Osteocyte (in vitro differentiated cells): ENCODE data around the gene CCNY. TPM values are rescaled to one million over a fixed set of nuclear protein-coding genes. Genes with fewer than 3 reads are reported as not detected.

ENCODE experiments used
- DNase-seq: peaks from one replicate; pipeline ENCODE4 v3.0.0; 2021; ENCODE audit warnings: mixed read lengths; ENCODE audit not compliant: unreplicated experiment; ENCODE audit errors: extremely low spot score
- H3K27ac Mint-ChIP-seq: one replicate; pipeline ENCODE4 v1.8.0; 2021; ENCODE audit warnings: mild to moderate bottlenecking, mixed read lengths; ENCODE audit not compliant: unreplicated experiment
- H3K27me3 Mint-ChIP-seq: one replicate; pipeline ENCODE4 v1.8.0; 2021; ENCODE audit warnings: mixed read lengths; ENCODE audit not compliant: unreplicated experiment
- H3K36me3 Mint-ChIP-seq: one replicate; pipeline ENCODE4 v1.8.0; 2021; ENCODE audit warnings: mixed read lengths; ENCODE audit not compliant: unreplicated experiment
- H3K4me1 Mint-ChIP-seq: one replicate; pipeline ENCODE4 v1.8.0; 2021; ENCODE audit warnings: mixed read lengths; ENCODE audit not compliant: unreplicated experiment
- H3K4me3 Mint-ChIP-seq: one replicate; pipeline ENCODE4 v1.8.0; 2021; ENCODE audit warnings: mild to moderate bottlenecking, moderate library complexity, mixed read lengths; ENCODE audit not compliant: unreplicated experiment
- H3K9me3 Mint-ChIP-seq: one replicate; pipeline ENCODE4 v1.8.0; 2021; ENCODE audit warnings: mixed read lengths; ENCODE audit not compliant: unreplicated experiment
- CTCF ChIP-seq: fragments of 200-600 bp; sonication (generic); IDR thresholded peaks from 2 replicates; pipeline ENCODE4 v1.5.0; 2021; ENCODE audit warnings: antibody characterized with exemption, mild to moderate bottlenecking, moderate library complexity
- total RNA-seq: library from RNA; stranded (reverse); gene quantifications from 2 replicates; pipeline ENCODE4 v1.2.1, GENCODE V29; 2021

The CCNY gene
- total RNA-seq, 1 donor from 2014 or later = 76.4 TPM

GRCh38 chr10:35316218-35316967, 19.9 kb upstream of the CCNY start:
- Mint-ChIP-seq H3K36me3 (peaks cover 26% of the 10 kb centered on the region), H3K4me3 (no peak overlapping the region), H3K9me3 (peaks cover 8% of the 10 kb centered on the region), H3K27ac (no peak overlapping the region), H3K27me3 (no peaks in the 10 kb centered on the region), H3K4me1 (peaks cover 2% of the 10 kb centered on the region)
- no peak for DNase-seq
- no peak for TF ChIP-seq CTCF

GRCh38 chr10:35318551-35318950, 17.8 kb upstream of the CCNY start:
- TF ChIP-seq CTCF = no peak
- peaks cover 39% of the 10 kb centered on the region for H3K36me3 Mint-ChIP-seq
- H3K9me3 Mint-ChIP-seq = peaks cover 13% of the 10 kb centered on the region
- H3K4me1 Mint-ChIP-seq = peaks cover 2% of the 10 kb centered on the region
- no peak overlapping the region for H3K27ac Mint-ChIP-seq
- DNase-seq = no peak
- no peaks in the 10 kb centered on the region for H3K27me3 Mint-ChIP-seq
- H3K4me3 Mint-ChIP-seq = no peak overlapping the region

GRCh38 chr10:35320341-35320740, 16.0 kb upstream of the CCNY start:
- H3K27ac Mint-ChIP-seq = no peak overlapping the region

GRCh38 chr10:35322636-35323035, 13.7 kb upstream of the CCNY start:
- Mint-ChIP-seq H3K36me3 (peaks cover 18% of the 10 kb centered on the region), H3K27me3 (no peaks in the 10 kb centered on the region), H3K27ac (no peak overlapping the region), H3K4me1 (peaks cover 10% of the 10 kb centered on the region), H3K4me3 (no peak overlapping the region), H3K9me3 (peaks cover 5% of the 10 kb centered on the region)
- DNase-seq = no peak
- TF ChIP-seq CTCF = no peak

More at GRCh38 chr10:35320341-35320740, 16.0 kb upstream of the CCNY start:
- Mint-ChIP-seq H3K36me3 (peaks cover 31% of the 10 kb centered on the region), H3K4me1 (peaks cover 2% of the 10 kb centered on the region), H3K9me3 (peaks cover 10% of the 10 kb centered on the region), H3K4me3 (no peak overlapping the region), H3K27me3 (no peaks in the 10 kb centered on the region)
- no peak for TF ChIP-seq CTCF
- no peak for DNase-seq

- Mint-ChIP-seq H3K4me1 (peaks cover 13% of the 10 kb centered on the region), H3K9me3 (peaks cover 5% of the 10 kb centered on the region), H3K27ac (no peak overlapping the region), H3K27me3 (no peaks in the 10 kb centered on the region), H3K36me3 (peaks cover 18% of the 10 kb centered on the region), H3K4me3 (no peak overlapping the region)
- DNase-seq = no peak
- no peak for TF ChIP-seq CTCF
These were observed 12.1 kb upstream of the CCNY start for GRCh38 chr10:35324196-35324595.
